ENCODE data around the gene VPS13D. TPM values are rescaled to one million over a fixed set of nuclear protein-coding genes. Genes with fewer than 3 reads are reported as not detected.
"Not testable (repeated sequence)": the region's sequence is repeated elsewhere in the genome, so short reads cannot be mapped to it uniquely, and the experiment has no call there.

VPS13D gene
- total RNA-seq, 4 donors from 2014 or later: 88.3 to 123 (median 113) TPM

DNA sequence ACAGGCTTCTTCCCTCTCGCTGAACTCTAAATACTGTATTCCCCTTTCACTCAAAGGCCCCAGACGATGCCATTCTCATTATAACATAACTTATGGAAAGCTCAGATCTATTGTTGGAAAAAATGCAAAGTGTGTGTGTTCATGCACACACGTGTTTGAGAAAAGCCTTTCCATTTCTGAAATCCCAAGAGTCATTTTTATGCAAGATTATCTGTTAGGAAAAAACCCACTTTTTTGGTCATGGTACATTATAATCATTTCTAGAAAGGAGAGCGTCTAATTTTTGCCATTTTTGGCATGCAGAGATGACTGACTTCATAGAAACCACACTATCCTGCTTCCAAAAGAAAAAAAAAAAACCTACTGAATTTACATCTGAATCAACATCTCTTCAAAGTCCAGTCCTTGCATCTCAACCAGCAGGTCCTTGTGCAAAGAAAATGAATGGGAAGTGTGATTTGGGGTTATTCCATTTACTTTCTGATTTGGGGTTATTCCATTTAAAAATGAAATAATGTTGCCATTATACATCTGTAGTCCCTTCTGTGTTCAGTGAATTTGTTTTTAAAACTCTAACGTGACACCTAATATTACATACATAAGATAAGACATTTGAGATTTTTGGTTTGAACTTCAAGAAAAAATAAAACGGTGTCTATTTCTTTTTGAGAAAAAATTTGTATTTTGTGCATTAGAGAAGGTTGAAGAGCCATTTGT lies 237.9 kb downstream of the VPS13D start:
- no peaks in the 10 kb centered on the region for H3K9me3 ChIP-seq
- peaks cover 0 to 21% (median 1%) of the 10 kb centered on the region in 4 donors for H3K4me1 ChIP-seq
- H3K36me3 ChIP-seq: peaks cover 0 to 9% (median 0%) of the 10 kb centered on the region in 3 donors
- no peaks in the 10 kb centered on the region for H3K27me3 ChIP-seq
- TF ChIP-seq, protein P1, sequence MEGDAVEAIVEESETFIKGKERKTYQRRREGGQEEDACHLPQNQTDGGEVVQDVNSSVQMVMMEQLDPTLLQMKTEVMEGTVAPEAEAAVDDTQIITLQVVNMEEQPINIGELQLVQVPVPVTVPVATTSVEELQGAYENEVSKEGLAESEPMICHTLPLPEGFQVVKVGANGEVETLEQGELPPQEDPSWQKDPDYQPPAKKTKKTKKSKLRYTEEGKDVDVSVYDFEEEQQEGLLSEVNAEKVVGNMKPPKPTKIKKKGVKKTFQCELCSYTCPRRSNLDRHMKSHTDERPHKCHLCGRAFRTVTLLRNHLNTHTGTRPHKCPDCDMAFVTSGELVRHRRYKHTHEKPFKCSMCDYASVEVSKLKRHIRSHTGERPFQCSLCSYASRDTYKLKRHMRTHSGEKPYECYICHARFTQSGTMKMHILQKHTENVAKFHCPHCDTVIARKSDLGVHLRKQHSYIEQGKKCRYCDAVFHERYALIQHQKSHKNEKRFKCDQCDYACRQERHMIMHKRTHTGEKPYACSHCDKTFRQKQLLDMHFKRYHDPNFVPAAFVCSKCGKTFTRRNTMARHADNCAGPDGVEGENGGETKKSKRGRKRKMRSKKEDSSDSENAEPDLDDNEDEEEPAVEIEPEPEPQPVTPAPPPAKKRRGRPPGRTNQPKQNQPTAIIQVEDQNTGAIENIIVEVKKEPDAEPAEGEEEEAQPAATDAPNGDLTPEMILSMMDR (IDR thresholded peaks at IDR 0.05): no peak
- TF ChIP-seq POLR2A (IDR thresholded peaks at IDR 0.05): no peak
- no peak for DNase-seq
- H3K27ac ChIP-seq: no peak overlapping the region
- no peak overlapping the region for H3K4me3 ChIP-seq

DNA sequence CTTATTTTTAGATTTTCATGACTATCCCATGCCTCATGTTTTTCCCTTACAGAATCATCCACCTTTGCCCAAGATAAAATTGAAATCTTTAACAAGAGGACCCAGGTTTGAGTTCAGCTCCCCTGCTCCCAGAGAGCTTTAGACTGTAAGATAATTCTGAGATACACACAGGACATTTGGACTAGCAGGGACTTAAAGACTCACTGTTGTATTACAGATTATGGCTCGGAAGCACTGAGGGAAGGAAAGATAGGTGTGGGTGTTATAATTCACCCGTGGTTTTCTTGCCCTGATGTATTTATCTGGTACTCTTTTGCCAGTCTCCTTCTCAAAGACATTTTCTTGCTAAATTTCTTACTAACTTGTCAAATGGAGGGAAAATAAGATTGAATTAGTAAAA lies 238.5 kb downstream of the VPS13D start:
- H3K27ac ChIP-seq: no peak overlapping the region
- DNase-seq: no peak
- peaks cover 0 to 24% (median 3%) of the 10 kb centered on the region in 4 donors for H3K4me1 ChIP-seq
- H3K36me3 ChIP-seq: peaks cover 0 to 9% (median 0%) of the 10 kb centered on the region in 3 donors
- no peak for TF ChIP-seq POLR2A (IDR thresholded peaks at IDR 0.05)
- TF ChIP-seq, protein P1 (IDR thresholded peaks at IDR 0.05): no peak
- H3K9me3 ChIP-seq: no peaks in the 10 kb centered on the region
- H3K4me3 ChIP-seq: no peak overlapping the region
- no peaks in the 10 kb centered on the region for H3K27me3 ChIP-seq

DNA sequence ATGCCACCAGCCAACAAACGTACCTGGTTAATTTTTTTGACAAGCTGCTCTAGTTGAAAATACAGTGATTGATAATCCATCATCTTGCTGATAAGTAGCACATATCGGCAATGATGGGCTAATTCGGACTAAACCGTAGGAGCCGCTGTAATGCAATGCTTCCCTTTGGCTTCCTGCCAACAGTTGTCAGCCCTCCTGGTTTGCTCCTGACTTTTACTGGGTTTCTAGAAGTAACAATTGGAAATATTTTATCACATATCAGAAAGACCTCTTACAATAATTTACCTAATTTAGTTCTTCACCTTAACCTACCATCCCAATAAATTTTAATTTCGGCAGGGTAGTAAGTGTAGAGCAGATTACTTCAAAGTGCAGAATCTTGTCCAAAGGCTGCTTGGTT lies 239.7 kb downstream of the VPS13D start:
- no peak for DNase-seq
- no peak for TF ChIP-seq POLR2A (IDR thresholded peaks at IDR 0.05)
- TF ChIP-seq, protein P1 (IDR thresholded peaks at IDR 0.05): no peak

DNA sequence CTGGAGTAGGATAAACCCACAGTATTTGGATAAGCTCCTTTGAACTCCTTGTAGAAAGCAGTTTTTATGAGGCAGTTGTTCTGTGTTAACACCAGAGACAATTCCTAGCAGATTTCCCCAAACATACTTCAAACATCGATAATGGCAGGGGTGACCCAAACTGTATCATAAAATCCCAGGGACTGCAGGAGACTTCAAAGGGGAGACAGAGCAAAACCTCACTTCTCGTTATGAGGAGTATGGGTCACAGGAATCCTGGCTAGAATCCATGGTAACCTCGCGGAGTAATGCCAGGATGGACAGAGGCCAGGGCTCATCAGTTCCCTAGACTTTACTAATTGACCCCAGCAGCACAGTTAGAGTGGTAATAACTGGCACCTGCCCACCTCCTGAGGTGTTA lies 240.2 kb downstream of the VPS13D start:
- H3K27ac ChIP-seq: no peak overlapping the region
- no peak for TF ChIP-seq POLR2A (IDR thresholded peaks at IDR 0.05)
- TF ChIP-seq, protein P1 (IDR thresholded peaks at IDR 0.05): no peak
- H3K4me3 ChIP-seq: no peak overlapping the region
- H3K4me1 ChIP-seq: peaks cover 0 to 28% (median 5%) of the 10 kb centered on the region in 4 donors
- peaks cover 0 to 7% (median 0%) of the 10 kb centered on the region in 3 donors for H3K36me3 ChIP-seq
- H3K27me3 ChIP-seq: no peaks in the 10 kb centered on the region
- no peaks in the 10 kb centered on the region for H3K9me3 ChIP-seq
- DNase-seq: no peak

More for the DNA sequence above, 239.7 kb downstream of the VPS13D start:
- H3K9me3 ChIP-seq: no peaks in the 10 kb centered on the region
- no peaks in the 10 kb centered on the region for H3K27me3 ChIP-seq
- H3K36me3 ChIP-seq: peaks cover 0 to 9% (median 0%) of the 10 kb centered on the region in 3 donors
- peaks cover 0 to 28% (median 4%) of the 10 kb centered on the region in 4 donors for H3K4me1 ChIP-seq
- no peak overlapping the region for H3K27ac ChIP-seq
- no peak overlapping the region for H3K4me3 ChIP-seq

DNA sequence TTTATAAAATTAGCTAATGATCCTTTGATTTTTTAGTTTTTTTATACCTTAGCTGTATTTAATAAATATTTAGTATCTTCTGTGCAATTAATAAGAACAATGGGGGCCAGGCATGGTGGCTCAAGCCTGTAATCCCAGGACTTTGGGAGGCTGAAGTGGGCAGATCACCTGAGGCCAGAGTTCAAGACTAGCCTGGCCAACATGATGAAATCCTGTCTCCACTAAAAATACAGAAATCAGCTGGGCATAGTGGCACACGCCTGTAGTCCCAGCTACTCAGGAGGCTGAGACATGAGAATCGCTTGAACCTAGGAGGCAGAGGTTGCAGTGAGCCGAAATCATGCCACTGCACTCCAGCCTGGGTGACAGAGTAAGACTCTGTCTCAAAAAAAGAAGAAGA lies 241.1 kb downstream of the VPS13D start:
- H3K9me3 ChIP-seq, H3K4me3 ChIP-seq, H3K27ac ChIP-seq, H3K36me3 ChIP-seq, DNase-seq, H3K27me3 ChIP-seq: not testable (repeated sequence)
- H3K4me1 ChIP-seq: peaks cover 3 to 36% (median 9%) of the 10 kb centered on the region in 4 donors

DNA sequence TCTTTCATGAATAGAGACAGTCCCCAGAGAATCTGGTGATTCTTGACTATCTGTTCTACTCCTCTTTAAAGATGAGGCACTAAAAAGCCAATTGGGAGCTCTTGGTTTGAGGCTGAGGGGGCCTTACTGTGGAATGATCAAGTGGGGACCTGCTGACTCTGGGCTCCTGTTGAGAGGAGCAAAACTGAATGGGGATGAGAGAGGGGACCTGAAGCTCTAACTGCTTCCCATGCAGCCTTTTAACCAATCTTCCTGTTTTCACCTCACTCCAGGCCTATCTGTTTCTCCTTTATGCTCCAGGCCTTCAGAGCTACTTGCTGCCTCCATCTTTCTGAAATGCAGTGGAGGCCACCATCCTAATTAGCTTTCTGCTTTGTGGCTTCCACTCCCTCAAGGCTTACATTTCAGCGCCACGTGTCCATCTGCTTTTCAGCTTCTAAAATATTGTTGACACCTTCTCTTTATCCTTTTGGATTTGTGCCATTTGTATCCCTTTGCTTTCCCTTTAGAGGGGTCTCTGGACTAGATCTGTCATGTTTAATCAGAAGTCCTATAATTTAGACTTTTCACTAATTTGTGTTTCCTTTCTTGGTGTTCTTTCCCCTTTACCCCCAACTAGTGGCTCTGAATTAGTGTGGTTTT lies 242.4 kb downstream of the VPS13D start:
- Histone ChIP-seq H3K27me3 (no peaks in the 10 kb centered on the region), H3K9me3 (no peaks in the 10 kb centered on the region), H3K27ac (peak overlapping the region; percentile 62 to 90 (median 69)), H3K4me3 (no peak overlapping the region), H3K4me1 (peaks cover 3 to 48% (median 11%) of the 10 kb centered on the region in 4 donors), H3K36me3 (no peaks in the 10 kb centered on the region)
- no peak for DNase-seq
- TF ChIP-seq, protein P1 (IDR thresholded peaks at IDR 0.05): no peak
- no peak for TF ChIP-seq POLR2A (IDR thresholded peaks at IDR 0.05)

Measured in Peyer's patch (tissue), 4 donors.